Fibroblast of skin of right biceps (primary cell): ENCODE data around the gene ISYNA1.

Source experiments
- DNase-seq: peaks from one replicate; pipeline ENCODE4 v3.0.0-alpha.2; 2013

ISYNA1 gene

GRCh38 chr19:18442941-18443340 lies 5.0 kb upstream of the ISYNA1 start:
- DNase-seq: no peak

DNA sequence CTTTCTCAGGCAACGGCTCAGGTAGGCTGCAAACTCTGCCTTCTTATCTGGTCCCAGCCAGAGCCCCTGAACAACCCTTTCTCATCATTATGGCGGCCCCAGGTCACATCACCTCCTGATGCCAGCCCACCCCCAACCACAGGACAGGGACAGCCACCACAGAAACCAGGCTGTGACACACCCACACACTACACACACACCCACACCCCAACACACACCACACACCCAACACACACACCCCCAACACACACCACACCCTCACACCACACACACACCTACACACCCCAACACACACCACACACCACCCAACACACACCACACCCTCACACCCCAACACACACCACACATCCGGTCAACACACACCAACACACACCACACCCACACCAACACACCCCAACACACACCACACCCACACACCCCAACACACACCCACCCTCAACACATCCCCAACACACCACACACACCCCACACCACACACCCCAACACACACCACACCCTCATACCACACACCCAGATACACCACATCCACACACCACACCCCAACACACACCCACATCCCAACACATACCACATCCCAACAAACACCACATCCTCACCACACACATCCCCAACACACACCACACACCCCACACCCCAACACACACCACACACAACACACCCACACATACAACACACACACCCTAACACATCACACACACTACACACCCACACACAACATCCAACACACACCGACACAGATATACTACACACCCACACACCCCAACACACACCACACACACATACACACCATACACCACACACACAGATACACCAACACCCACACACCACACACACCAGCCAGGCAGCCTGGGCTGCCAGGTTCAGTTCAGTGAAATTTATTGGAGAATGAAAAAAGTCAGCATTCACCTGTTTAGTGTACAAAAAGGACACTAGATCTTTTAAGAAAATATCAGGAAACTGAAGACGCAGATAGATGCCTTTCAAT lies 4.2 kb upstream of the ISYNA1 start:
- no peak for DNase-seq

DNA sequence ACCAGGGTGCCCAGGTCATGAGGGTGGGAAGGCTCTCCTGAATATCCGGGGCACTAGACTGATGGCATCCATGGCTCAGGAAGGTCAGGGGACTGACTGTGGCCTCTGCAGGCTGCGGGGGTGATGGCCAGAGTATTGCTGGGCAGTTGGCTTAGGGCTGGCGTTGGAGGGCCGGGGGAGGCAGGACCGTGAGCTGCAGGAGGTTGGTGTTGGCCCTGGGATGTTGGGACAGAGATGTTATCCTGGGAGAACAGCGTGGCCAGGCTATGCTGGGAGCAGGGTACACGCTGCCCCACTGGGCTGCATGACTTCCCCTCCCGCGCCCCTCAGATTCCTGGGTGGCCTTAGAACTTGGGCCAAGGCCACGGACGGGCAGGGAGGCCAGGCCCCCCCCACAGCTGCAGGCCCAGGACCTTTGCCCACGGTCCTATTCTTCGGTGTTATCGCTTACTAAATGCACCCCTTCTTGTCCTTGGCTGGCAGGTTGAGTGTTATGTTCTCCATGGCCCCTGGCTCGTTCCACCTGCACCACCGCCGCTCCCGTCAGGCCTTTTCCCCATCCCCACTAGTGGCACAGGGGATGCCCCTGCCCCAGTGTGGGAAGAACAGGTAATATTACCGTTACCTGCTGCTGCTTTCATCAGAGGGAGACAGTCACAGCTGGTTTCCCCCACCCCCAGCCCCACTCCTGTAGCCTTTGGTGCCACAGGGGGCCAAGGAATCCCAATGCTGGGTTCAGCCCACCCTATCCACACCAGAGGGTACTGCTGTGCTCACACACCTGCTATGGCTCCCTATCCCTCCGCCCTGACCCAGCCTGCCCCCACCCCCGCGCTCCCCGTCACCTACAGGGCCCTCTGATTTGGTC lies 3.2 kb upstream of the ISYNA1 start:
- DNase-seq: no peak

DNA sequence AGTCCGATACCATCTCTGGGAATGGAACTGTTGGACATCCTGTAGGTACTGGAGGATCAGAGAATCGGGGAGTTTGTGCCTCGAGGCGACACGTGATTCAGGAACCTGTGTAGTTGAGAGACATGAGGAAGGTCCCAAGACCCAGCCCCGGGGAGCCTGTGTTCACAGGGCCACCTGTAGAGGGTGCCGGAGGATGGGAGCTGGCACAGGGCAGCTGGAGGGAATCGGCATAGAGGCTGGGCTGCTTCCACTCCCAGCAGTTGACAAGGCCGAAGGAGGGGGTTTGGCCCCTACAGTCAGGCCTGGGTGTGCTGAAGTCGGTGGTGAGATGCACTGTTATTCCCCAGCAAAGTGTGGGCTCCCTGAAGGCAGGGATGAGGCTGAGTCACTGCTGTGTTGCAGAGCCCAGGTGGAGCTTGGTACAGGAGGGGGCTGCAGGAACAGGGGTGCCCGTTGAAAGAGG lies 2.5 kb upstream of the ISYNA1 start:
- DNase-seq: no peak

DNA sequence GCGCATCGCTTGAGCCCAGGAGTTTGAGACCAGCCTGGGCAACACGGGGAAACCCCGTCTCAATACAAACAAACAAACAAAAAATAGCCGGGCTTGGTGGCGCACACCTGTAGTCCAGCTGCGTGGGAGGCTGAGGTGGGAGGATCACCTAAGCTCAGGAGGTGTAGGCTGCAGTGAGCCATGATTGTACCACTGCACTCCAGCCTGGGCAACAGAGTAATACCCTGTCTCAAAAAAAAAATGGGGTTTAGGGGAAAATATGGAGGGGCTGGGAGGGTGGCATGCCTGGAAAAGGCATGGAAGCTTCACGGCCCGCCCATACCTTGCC lies 1.9 kb upstream of the ISYNA1 start:
- DNase-seq: no peak

DNA sequence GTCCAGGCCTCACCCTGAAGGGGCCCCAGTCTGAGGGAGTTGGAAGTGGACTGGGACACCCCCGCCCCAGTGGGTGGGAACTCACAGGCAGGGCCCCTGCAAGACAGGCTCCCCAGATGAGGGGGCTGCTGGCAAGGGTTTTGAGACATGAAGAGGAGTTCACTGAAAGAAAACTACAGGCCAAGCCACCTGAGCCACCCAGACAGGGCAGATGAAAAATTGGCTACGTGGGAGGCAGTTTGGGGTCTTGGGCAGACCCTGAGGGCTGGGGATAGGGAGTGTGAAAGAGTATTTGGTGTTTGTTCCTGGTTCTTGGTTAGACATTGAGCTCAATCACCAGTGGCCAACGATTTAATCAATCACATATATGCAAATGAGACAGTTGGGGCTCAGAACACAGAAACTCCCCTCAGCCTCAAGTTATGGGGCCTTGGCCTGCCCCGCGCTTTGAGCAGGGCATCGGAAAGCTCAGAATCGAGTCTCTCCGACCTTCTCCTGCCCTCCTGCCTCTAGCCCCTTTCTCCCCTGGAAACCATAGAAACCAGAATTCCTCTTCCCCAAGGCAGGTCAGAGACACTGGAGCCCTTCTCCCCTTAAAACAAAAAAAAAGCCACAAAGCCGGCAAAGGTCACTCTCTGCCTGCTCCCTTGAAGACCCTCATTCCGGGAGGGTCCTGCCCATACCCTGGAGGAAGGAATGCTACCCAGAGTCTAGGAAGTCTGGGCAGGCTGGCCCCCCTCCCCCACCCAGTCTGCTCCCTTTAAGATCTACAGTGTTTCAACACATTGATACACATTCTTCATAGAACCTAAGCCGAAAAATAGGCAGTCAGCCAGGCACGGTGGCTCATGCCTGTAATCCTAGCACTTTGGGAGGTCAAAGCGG lies 1.3 kb upstream of the ISYNA1 start:
- DNase-seq: peak; percentile 83

- DNase-seq: no peak
Observed at GRCh38 chr19:18438331-18439024, 545 bp upstream of the ISYNA1 start.

DNA sequence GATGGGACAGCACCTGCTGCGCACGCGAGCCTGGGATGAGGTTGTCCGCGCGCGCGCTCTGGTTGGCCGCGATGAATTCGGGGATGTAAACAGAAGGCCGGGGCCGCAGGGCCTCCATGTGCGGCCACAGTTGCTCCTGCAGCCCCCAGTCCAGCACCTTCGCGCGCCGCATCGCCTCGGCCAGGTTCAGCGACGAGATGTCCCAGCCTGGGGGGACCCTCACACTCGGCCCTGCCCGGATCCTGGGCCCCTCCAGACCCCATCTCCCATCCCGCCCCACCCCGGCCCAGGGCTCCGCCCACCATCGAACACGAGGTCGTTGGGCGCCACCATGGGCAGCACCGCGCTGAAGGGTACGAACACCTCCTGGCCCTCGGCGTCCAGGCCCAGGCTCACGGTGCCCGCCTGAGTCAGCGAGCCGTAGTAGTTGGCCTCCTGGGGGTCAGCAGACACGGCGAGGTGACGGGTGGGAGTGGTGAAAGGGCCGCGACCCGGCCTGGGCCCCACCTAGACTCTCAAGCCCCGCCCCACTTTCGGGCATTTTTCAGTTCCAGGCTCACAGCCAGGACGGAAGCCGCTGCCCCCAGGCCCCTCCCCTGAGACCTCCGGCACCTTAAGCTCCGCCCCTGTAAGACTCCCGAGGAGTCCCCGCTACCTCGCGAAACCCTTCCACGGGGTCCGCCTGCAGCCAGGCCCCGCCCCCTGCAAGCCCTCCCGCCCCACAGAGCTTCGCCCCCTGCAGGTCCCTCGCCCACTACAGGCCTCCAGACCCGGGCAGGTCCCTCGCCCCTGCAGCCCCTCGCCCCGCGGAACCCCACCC lies 1.1 kb downstream of the ISYNA1 start:
- DNase-seq: peak; percentile 85

GRCh38 chr19:18435842-18436670 lies 1.9 kb downstream of the ISYNA1 start:
- DNase-seq: no peak

- no peak for DNase-seq
Observed at GRCh38 chr19:18435178-18435841, 2.6 kb downstream of the ISYNA1 start.

DNA sequence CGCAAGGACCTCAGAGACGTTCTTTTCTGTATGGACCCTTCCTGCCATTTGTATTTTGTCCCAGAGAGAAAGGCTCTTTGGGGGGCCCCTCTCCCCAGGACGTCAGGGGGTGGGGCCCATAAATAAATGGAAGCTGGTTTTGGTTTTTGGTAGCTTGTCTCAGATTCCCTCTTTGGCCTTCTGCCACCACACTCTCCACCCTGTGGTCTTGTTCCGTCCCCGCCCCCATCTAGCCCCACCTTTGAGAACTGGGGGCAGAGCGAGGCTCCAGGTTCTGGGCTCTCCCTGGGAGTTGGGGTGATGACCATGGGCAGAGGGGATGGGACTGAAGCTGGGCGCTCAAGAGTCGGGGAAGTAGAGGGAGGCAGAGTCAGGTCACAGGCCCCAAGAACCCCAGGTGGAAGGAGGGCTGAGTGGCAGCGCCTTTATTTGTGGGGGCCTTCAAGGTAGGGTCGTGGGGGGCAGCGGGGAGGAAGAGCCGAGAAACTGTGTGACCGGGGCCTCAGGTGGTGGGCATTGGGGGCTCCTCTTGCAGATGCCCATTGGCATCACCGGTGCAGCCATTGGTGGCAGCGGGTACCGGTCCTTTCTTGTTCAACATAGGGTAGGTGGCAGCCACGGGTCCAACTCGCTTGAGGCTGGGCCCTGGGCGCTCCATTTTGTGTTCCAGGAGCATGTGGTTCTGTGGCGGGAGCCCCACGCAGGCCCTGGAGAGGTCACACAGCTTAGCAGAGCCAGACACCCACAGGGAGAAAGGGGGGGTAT lies 3.3 kb downstream of the ISYNA1 start:
- no peak for DNase-seq

- no peak for DNase-seq
Observed at GRCh38 chr19:18433735-18434398, 4.1 kb downstream of the ISYNA1 start.

DNA sequence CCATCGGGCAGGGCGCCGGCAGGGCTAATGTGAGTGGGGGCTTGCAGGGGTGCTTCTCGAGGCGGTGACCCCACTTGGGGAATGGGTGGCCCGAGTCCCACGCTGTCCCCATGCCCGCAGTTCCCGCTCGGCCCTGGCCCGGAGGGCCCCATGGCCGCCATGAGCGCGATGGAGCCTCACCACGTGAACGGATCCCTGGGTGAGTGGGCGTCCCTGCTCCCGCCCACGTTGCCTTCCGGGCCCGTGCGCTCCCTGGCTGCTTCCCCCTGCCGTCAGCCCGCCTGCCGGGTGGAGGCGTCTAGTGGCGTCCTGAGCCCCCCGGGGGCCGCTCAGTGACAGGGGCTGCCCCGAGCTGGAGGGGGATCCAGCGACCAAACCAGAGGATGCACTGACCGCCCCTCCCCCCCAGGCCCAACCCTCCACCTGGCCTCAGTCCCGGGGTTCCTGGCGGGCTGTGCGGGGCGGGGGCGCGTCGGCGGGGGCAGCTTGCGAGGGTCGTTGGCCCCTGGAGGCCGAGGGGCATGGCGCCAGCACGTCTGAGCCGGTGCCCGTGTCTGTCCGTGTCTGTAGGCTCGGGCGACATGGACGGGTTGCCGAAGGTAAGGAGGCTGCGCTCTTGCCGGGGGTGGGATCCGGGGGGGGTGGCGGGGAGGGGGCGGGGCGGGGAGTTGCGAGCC lies 4.8 kb downstream of the ISYNA1 start:
- DNase-seq: no peak

DNA sequence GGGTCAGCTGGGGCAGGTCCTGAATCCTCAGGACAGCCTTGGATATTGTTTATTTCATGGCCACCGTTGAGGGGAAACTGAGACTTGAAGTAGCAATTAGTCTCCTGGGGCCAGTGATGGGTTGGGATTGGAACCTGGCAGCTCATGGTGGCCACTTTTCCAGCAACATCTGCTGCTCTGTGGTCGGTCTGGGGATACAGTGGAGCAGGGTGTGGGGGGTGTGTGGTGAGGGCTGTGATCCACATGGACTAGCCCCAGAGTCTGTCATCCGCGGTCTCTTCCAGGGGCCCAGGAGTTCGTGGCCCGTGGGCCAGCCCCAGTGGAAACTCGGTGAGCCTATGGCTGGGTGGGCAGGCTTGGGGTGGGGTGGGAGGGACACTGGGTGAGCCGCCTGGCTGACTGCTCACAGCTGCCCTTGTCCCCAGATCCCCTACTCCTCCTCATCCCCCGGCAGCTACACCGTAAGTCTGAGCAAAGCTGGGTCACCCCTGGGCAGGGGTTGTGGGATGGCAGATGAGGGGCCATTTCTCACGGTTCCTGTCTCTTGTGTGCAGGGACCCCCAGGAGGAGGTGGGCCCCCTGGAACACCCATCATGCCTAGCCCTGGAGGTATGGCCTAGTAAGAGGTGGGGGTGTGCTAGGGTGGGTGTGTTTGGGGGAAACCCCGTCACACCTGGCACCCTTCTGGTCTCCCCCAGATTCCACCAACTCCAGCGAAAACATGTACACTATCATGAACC lies 5.5 kb downstream of the ISYNA1 start:
- DNase-seq: no peak

DNA sequence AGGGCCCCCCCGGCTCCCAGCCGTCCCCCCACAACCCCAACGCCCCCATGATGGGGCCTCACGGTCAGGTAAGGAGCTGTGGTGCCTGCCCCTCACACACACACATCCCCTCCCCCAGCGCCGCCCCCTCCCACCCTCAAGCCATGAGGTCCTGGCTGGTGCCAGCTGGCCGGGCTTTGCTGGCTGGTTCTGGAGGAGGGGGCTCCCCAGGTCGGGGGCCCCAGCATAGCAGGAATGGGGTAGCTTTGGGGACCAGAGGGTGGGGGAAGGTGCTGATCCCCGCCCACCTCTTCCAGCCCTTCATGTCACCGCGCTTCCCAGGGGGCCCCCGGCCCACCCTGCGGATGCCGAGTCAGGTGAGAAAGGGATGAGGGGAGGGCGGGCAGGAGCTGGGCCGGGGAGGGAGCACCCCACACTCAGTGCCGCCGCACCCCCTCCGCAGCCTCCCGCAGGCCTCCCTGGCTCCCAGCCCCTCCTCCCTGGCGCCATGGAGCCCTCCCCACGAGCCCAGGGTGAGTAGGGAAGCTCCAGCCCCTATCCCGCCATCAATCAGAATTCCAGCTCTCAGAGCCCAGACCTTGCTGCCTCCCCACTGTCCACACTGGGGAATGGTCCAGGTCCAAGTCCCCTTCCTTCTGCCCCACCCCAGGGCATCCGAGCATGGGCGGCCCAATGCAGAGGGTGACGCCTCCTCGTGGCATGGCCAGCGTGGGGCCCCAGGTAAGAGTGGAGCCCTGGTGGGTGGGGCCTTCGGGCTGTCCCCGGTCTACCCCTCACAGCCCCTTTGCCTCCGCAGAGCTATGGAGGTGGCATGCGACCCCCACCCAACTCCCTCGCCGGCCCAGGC lies 6.4 kb downstream of the ISYNA1 start:
- DNase-seq: no peak
